IMR-90 (cell line): ENCODE measurements around the gene S100A1. TPM values are rescaled to one million over a fixed set of nuclear protein-coding genes. Genes with fewer than 3 reads are reported as not detected.

Source experiments
- ATAC-seq: fragments of 200-7000 bp; cut with Tn5 transposase; 2 replicates; pipeline ENCODE4 v1.9.1; 2020; ENCODE audit warnings: low read depth, mild to moderate bottlenecking, moderate library complexity
- BruUV-seq: library from RNA; stranded (reverse); fragments of 400-500 nt; replicated peaks from 2 replicates; lab custom pipeline; 2021; lab: Mats Ljungman, UMichigan
- CTCF ChIA-PET: fragments of 300-600 bp; formaldehyde crosslinking; extraction: SDS; loops from one replicate; lab custom pipeline; 2021; ENCODE audit warnings: antibody characterized with exemption; lab: Yijun Ruan, JAX
- POLR2A ChIA-PET: fragments of 300-600 bp; sonication (Branson Sonifier 250); formaldehyde crosslinking; loops from one replicate; lab custom pipeline; 2022; ENCODE audit warnings: antibody characterized with exemption; ENCODE audit not compliant: unreplicated experiment; lab: Charles Lee
- DNase-seq: peaks from one replicate; pipeline ENCODE4 v3.0.0; 2013
- H2AFZ ChIP-seq: replicated peaks from 2 replicates; pipeline ENCODE3; 2013; ENCODE audit warnings: low read length, mild to moderate bottlenecking; ENCODE audit not compliant: poor library complexity
- H2AK5ac ChIP-seq: 2 replicates; pipeline ENCODE4 v1.6.1; 2013; ENCODE audit warnings: low read depth, low read length, inconsistent platforms
- H2AK9ac ChIP-seq: replicated peaks from 2 replicates; pipeline ENCODE3; 2013; ENCODE audit warnings: mild to moderate bottlenecking, low read depth, low read length, moderate library complexity; ENCODE audit not compliant: poor library complexity
- H2BK120ac ChIP-seq: 2 replicates; pipeline ENCODE4 v1.6.1; 2013; ENCODE audit warnings: low read depth, low read length, inconsistent platforms
- H2BK15ac ChIP-seq: 3 replicates; pipeline ENCODE4 v1.6.1; 2013; ENCODE audit warnings: low read depth, low read length, inconsistent platforms
- H2BK20ac ChIP-seq: 2 replicates; pipeline ENCODE4 v1.6.1; 2013; ENCODE audit warnings: low read depth, mild to moderate bottlenecking, inconsistent platforms, low read length, moderate library complexity
- H2BK5ac ChIP-seq: 2 replicates; pipeline ENCODE4 v1.6.1; 2013; ENCODE audit warnings: mild to moderate bottlenecking, low read depth, low read length, inconsistent platforms; ENCODE audit not compliant: poor library complexity, severe bottlenecking
- H3K14ac ChIP-seq: replicated peaks from 2 replicates; pipeline ENCODE4 v1.6.1; 2013; ENCODE audit warnings: low read depth, low read length, inconsistent platforms
- H3K18ac ChIP-seq: 2 replicates; pipeline ENCODE4 v1.6.1; 2013; ENCODE audit warnings: low read depth, low read length, control low read depth
- H3K23ac ChIP-seq: 2 replicates; pipeline ENCODE4 v1.6.1; 2013; ENCODE audit warnings: low read depth, low read length, inconsistent platforms
- H3K27ac ChIP-seq: 2 replicates; pipeline ENCODE4 v1.5.1; 2013; ENCODE audit warnings: mild to moderate bottlenecking, control low read depth, low read length; ENCODE audit not compliant: insufficient read depth
- H3K27me3 ChIP-seq: 2 replicates; pipeline ENCODE4 v1.6.1; 2013; ENCODE audit warnings: low read length; ENCODE audit not compliant: control insufficient read depth, insufficient read depth
- H3K36me3 ChIP-seq: 2 replicates; pipeline ENCODE4 v1.6.1; 2013; ENCODE audit warnings: low read length, mixed read lengths; ENCODE audit not compliant: control insufficient read depth, insufficient read depth
- H3K4ac ChIP-seq: 2 replicates; pipeline ENCODE4 v1.6.1; 2013; ENCODE audit warnings: low read depth, low read length, inconsistent platforms
- H3K4me1 ChIP-seq: 2 replicates; pipeline ENCODE4 v1.6.1; 2013; ENCODE audit warnings: low read length, mixed read lengths; ENCODE audit not compliant: control insufficient read depth, insufficient read depth
- H3K4me2 ChIP-seq: 2 replicates; pipeline ENCODE4 v1.6.1; 2013; ENCODE audit warnings: low read depth, mild to moderate bottlenecking, control low read depth, low read length, moderate library complexity
- H3K4me3 ChIP-seq: 2 replicates; pipeline ENCODE4 v1.5.1; 2013; ENCODE audit warnings: low read depth, mild to moderate bottlenecking, control low read depth, low read length, moderate library complexity; ENCODE audit not compliant: insufficient read depth
- H3K56ac ChIP-seq: 2 replicates; pipeline ENCODE4 v1.6.1; 2013; ENCODE audit warnings: low read length, inconsistent platforms; ENCODE audit not compliant: insufficient read depth; ENCODE audit errors: extremely low read depth
- H3K79me1 ChIP-seq, 2 experiments: 2 replicates each; pipeline ENCODE4 v1.6.1; 2013; ENCODE audit warnings: low read length in 2 of 2, inconsistent platforms in 1 of 2, low read depth in 1 of 2
- H3K9ac ChIP-seq: 2 replicates; pipeline ENCODE4 v1.6.1; 2013; ENCODE audit warnings: low read depth, low read length, control low read depth
- H3K9me1 ChIP-seq: 2 replicates; pipeline ENCODE4 v1.6.1; 2013; ENCODE audit warnings: low read length, inconsistent platforms; ENCODE audit not compliant: insufficient read depth
- H3K9me3 ChIP-seq: 2 replicates; pipeline ENCODE4 v1.6.1; 2013; ENCODE audit warnings: low read length; ENCODE audit not compliant: control insufficient read depth, insufficient read depth
- H4K20me1 ChIP-seq: 2 replicates; pipeline ENCODE4 v1.6.1; 2013; ENCODE audit warnings: low read length, inconsistent platforms; ENCODE audit not compliant: insufficient read depth
- H4K5ac ChIP-seq: 2 replicates; pipeline ENCODE4 v1.6.1; 2013; ENCODE audit warnings: mild to moderate bottlenecking, low read depth, low read length, control low read depth
- H4K8ac ChIP-seq, 2 experiments: 2 replicates each; pipeline ENCODE4 v1.6.1; 2013; ENCODE audit warnings: low read depth in 2 of 2, low read length in 2 of 2, control low read depth in 1 of 2, inconsistent platforms in 1 of 2
- H4K91ac ChIP-seq: 2 replicates; pipeline ENCODE4 v1.6.1; 2013; ENCODE audit warnings: low read depth, low read length, inconsistent platforms; ENCODE audit not compliant: insufficient read depth
- BHLHE40 ChIP-seq: fragments of 150-350 bp; IDR thresholded peaks from 2 replicates; pipeline ENCODE4 v1.6.1; 2016; ENCODE audit warnings: mild to moderate bottlenecking, low read depth, low read length
- CEBPB ChIP-seq: IDR thresholded peaks from 2 replicates; pipeline ENCODE4 v1.6.1; 2012; ENCODE audit warnings: low read depth, low read length, improper control_type of control experiment
- FOS ChIP-seq: fragments of 150-350 bp; IDR thresholded peaks from 2 replicates; pipeline ENCODE4 v1.6.1; 2016; ENCODE audit warnings: low read depth, low read length
- dilution Hi-C: fragments of 300-500 bp; cut with HindIII; formaldehyde crosslinking; loops from one replicate; pipeline ENCODE4 v1.14.3; 2018; ENCODE audit warnings: low sequenced_read_pairs; ENCODE audit not compliant: unreplicated experiment
- in situ Hi-C: fragments of 300-500 bp; cut with MboI; formaldehyde crosslinking; loops from 3 replicates; pipeline ENCODE4 v1.14.3; 2019; ENCODE audit warnings: low sequenced_read_pairs, inconsistent platforms, mixed read lengths
- intact Hi-C: fragments of 100-400 bp; cut with micrococcal nuclease; formaldehyde crosslinking; loops from 2 replicates; pipeline ENCODE4 v1.10.0; 2022
- polyA plus RNA-seq, 3 experiments: library from polyadenylated mRNA; depleted of rRNA; stranded (reverse); fragments of >200 nt; gene quantifications; 2 replicates each; pipeline ENCODE4 v1.2.3, GENCODE V29; 2012; ENCODE audit warnings: low replicate concordance in 1 of 3
- total RNA-seq: library from RNA; depleted of rRNA; stranded (reverse); fragments of >200 nt; gene quantifications from 2 replicates; pipeline ENCODE4 v1.2.3, GENCODE V29; 2012

The S100A1 gene
- total and polyA plus RNA-seq, 2 of the 4 experiments (the other 2 are of a cell fraction): 0.18 to 0.29 TPM

- Histone ChIP-seq H2AK9ac (no peak overlapping the region), H3K4me3 (no peak overlapping the region), H3K9me1 (peaks cover 5% of the 10 kb centered on the region), H3K14ac (no peak overlapping the region), H3K18ac (no peak overlapping the region), H3K4me2 (no peak overlapping the region), H2AFZ (no peak overlapping the region), H3K27ac (no peak overlapping the region), H3K27me3 (no peaks in the 10 kb centered on the region), H2BK15ac (no peak overlapping the region), H2BK120ac (no peak overlapping the region), H4K91ac (no peak overlapping the region), H4K20me1 (peaks cover 16% of the 10 kb centered on the region), H2AK5ac (no peak overlapping the region), H3K9ac (no peak overlapping the region), H3K23ac (no peak overlapping the region), H2BK5ac (no peak overlapping the region), H3K36me3 (peaks cover 53% of the 10 kb centered on the region), H3K79me1 (peaks cover 23 to 62% of the 10 kb centered on the region in 2 experiments), H3K4me1 (no peaks in the 10 kb centered on the region), H3K4ac (no peak overlapping the region), H2BK20ac (no peak overlapping the region), H4K8ac (no peak overlapping the region), H4K5ac (no peak overlapping the region), H3K56ac (no peak overlapping the region), H3K9me3 (no peaks in the 10 kb centered on the region)
- dilution Hi-C loops: no loop called here
- no peak for DNase-seq
- no peak for ATAC-seq
- intact Hi-C loops: no loop called here
- no peak for TF ChIP-seq FOS
- no peak for TF ChIP-seq CEBPB
- TF ChIP-seq BHLHE40: no peak
- in situ Hi-C loops: loop anchor here (10.0 kb wide), 1 partner anchor 129 kb away; no protein-coding TSS in a partner anchor
- CTCF ChIA-PET: interaction anchor here (0.8 to 1.5 kb wide), 3 partner anchors 16 to 111 kb away, joined by 3 to 7 read pairs (median 3); partner anchors contain the start of gene S100A13
- no TSS peak for BruUV-seq
- POLR2A ChIA-PET: interaction anchor here (3.3 kb wide), 1 partner anchor 10 kb away, joined by 14 read pairs; the partner anchor contains the start of gene CHTOP
Observed at GRCh38 chr1:153643816-153644215, 15.6 kb downstream of the S100A1 start.
